HG03460 (cell line): ENCODE measurements around the gene CWC22.
A peak's percentile ranks its signal among the peaks of the same experiment; 100 is the strongest.
"Not testable (repeated sequence)": the region's sequence is repeated elsewhere in the genome, so short reads cannot be mapped to it uniquely, and the experiment has no call there.

ENCODE experiments used
- ATAC-seq: cut with Tn5 transposase; IDR thresholded peaks from one replicate; pipeline ENCODE4 v1.9.1; 2021; ENCODE audit not compliant: unreplicated experiment

Gene CWC22

DNA sequence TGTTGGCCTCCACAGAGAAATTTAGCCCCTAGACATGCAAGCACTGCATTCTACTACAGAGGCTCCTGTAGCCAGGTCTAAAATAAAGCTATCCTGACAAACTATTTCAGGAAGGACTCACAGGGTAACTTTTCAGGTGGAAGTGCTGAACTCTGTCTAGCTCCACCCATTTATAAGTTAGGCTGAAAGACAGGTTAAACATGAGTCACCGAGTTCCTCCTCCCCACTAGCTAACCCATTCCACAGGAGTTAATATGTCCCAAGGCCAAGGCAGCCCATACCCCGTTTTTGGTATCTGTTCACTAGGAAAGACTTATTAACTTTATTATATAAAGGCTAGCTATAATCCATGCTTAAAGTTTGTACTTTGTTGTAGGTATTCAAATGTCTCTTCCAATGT is 3.5 kb downstream of the CWC22 start:
- no peak for ATAC-seq

DNA sequence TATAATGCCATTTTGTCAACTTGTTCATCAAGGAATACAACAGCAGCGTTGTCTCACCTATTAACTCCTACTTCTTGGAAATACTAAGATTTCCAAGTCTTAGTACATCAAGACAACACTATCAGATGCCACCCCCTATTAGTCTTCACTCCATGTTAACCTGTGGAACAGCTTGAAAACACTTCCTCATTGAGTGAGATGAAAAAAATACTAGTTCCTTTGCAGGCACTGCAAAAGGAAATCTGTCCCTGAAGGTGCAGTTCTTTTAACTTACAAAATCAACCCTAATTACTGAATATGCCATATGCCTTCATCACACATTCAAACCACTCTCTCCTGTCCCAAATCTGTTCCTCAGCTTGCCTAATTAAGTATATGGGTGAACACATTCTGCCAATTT is 4.0 kb downstream of the CWC22 start:
- ATAC-seq = no peak

GRCh38 chr2:180002198-180002770 is 4.8 kb downstream of the CWC22 start:
- ATAC-seq = no peak

DNA sequence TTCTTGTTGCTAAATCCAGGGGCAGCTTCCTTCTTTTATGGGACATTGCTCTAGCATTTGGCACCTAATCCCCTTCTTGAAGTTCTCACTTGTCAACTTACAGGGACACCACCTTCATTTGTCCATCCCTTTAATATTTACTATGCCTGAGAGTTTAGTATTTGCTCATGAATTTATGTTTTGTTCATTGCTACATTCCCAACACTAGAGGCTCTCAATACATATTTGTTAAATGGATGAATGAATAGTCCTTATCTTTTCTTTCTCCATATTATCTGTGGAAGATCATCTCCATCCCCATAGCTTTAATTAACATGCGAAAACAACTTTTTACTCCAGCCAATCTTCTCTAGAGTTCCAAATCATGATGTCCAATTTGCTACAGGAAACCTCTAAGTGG is 5.4 kb downstream of the CWC22 start:
- no peak for ATAC-seq

- ATAC-seq = no peak
Observed at GRCh38 chr2:180000434-180000833, 6.7 kb downstream of the CWC22 start.

GRCh38 chr2:179999000-179999399 is 8.1 kb downstream of the CWC22 start:
- ATAC-seq = no peak

GRCh38 chr2:179995741-179996515 is 11.2 kb downstream of the CWC22 start:
- peak; percentile 59 for ATAC-seq

DNA sequence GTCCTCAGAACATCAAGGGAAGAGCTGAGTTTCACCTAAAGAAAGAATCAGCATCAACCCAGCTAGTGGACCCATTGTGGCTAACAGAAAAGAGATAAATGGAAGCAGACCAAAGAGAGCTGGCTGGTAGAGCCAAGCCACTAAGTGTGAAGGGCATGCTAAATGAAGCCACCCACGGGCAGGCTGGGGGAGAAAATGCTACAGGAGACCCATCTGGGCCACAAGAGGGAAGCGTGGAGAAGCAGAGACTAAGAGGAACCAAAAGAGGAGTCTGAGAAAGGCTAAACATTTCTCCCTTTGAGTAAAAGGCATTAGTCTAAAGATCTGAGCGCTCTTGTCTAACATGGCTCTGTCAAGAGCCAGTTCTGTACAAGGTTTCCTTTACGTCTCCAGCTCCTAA is 15.8 kb downstream of the CWC22 start:
- ATAC-seq = no peak

DNA sequence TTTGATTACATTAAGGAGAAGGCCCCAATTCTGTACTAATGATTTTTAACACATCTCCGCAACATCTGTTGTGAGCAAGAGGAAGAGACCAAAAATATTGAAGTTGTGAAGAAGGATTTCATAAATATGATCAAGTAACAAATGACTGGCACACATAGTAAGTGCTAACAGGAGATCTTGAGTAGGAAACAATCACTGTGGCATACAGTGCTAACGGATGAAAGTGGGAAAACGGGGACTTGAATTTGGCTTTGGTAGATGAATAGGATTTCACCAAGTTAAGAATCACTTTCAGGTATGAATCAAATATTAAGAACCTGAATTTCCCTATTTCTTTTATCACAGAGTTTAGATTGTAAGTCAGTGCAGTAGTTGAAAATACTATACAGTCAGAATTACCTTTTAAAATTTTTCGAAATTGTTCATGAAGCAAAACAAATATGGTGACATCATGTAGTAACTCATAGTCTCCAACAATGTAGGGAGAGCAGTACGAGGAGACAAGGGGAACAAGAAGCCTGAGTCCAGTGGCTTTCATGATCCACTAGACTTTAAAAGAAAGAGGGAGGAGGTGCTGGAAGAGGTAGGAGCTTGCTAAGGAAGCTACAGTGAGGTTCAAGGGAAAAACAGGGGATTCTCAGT is 16.3 kb downstream of the CWC22 start:
- no peak for ATAC-seq

DNA sequence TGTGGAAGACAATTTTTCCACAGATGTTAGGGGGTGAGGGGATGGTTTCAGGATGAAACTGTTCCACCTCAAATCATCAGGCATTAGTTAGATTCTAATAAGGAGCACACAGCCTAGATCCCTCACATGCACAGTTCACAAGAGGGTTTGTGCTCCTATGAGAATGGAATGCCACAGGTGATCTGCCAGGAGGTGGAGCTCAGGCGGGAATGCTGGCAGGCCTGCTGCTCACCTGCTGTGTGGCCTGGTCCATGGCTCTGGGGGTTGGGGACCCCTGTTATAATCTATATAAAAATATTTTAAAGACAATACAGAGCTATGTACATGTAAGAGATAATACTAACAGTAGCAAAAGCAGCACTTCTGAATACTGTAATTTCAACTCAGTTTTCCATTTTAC is 19.2 kb downstream of the CWC22 start:
- ATAC-seq = no peak

GRCh38 chr2:179985163-179985820 is 21.8 kb downstream of the CWC22 start:
- peak; percentile 94 for ATAC-seq

DNA sequence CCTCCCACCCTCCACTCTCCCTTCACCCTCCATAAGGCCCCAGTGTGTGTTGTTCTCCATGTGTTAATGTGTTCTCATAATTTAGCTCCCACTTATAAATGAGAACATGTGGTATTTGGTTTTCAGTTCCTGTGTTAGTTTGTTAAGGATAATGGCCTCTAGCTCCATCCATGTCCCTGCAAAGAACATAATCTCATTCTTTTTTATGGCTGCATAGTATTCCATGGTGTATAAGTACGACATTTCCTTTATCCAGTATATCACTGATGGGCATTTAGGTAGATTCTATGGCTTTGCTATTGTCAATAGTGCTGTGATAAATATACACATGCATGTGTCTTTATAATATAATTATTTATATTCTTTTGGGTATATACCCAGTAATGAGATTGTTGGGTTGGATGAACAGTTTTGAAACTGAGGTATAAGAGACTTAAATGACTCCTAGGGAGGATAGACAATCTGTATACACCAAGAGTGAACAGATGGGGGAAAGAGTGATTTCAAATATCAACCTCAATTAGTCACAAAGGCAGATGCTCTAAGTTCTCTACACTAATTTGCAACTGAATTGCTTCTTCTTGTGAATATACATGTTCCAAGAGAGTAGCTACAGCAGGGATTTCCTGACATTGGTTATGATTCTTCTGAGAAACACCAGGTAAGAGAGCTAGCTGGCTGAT is 23.7 kb downstream of the CWC22 start:
- no peak for ATAC-seq

- ATAC-seq = no peak
Observed at GRCh38 chr2:179981085-179981484, 26.0 kb downstream of the CWC22 start.

- no peak for ATAC-seq
Observed at GRCh38 chr2:179974761-179975160, 32.3 kb downstream of the CWC22 start.

DNA sequence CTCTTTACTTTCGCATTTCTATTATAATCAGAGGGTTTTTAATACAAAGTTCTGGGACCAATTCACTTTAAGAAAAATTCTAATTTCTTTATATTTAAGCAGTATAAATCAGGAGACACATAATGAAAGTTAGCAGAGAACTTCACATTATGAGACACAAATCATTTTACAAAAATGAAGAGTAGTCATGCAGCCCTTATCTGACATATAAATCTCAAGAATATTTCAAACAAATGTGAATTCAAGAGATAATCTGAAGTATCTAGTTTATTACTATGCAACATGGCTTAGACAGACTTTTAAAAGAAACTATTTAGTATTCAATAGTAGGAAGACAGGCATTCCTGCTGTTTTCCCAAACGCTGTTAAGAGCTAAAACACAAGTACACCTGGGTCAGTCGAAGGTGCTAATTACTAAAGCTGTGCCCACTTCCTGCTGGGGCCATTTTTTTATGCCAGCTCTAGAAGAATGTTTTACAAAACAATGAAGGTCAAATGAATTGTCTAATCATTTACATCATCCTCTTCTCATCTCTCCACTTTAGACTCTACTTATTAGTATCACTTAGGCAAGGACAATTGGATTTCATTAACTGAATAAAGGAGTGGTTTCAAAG is 40.2 kb downstream of the CWC22 start:
- no peak for ATAC-seq

- no peak for ATAC-seq
Observed at GRCh38 chr2:179965291-179966258, 41.5 kb downstream of the CWC22 start.

- no peak for ATAC-seq
Observed at GRCh38 chr2:179963626-179964025, 43.5 kb downstream of the CWC22 start.

GRCh38 chr2:179958251-179958650 is 48.8 kb downstream of the CWC22 start:
- not testable (repeated sequence) for ATAC-seq

DNA sequence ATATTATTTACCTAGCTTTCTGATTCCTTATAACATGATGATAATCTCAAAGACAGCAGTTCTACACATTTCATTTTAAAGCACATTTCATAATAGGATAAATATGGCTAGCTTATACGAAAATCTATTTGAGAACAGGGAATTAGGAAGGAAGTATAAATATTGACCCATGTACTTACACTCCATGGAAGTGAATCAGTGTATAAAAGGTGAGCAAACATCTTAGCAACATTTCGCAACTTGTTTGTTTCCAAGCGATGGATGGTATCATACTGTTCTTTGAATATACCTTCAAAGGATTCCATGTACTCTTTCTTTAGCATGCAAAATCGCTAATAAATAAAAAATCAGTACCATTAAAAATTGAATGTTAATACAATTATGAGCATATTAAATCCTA is 53.1 kb downstream of the CWC22 start:
- ATAC-seq = no peak

- no peak for ATAC-seq
Observed at GRCh38 chr2:179953359-179953758, 53.7 kb downstream of the CWC22 start.
